Endothelial cell of coronary artery (primary cell): ENCODE measurements around the gene SDR39U1. TPM values are rescaled to one million over a fixed set of nuclear protein-coding genes. Genes with fewer than 3 reads are reported as not detected.

Experiments
- total RNA-seq: library from RNA; depleted of rRNA; stranded (reverse); fragments of >200 nt; gene quantifications from 2 replicates; pipeline ENCODE4 v1.2.3, GENCODE V29; 2014

Gene SDR39U1, protein sequence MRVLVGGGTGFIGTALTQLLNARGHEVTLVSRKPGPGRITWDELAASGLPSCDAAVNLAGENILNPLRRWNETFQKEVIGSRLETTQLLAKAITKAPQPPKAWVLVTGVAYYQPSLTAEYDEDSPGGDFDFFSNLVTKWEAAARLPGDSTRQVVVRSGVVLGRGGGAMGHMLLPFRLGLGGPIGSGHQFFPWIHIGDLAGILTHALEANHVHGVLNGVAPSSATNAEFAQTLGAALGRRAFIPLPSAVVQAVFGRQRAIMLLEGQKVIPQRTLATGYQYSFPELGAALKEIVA
- 7.9 and 9.3 TPM in 2 replicates for total RNA-seq

DNA sequence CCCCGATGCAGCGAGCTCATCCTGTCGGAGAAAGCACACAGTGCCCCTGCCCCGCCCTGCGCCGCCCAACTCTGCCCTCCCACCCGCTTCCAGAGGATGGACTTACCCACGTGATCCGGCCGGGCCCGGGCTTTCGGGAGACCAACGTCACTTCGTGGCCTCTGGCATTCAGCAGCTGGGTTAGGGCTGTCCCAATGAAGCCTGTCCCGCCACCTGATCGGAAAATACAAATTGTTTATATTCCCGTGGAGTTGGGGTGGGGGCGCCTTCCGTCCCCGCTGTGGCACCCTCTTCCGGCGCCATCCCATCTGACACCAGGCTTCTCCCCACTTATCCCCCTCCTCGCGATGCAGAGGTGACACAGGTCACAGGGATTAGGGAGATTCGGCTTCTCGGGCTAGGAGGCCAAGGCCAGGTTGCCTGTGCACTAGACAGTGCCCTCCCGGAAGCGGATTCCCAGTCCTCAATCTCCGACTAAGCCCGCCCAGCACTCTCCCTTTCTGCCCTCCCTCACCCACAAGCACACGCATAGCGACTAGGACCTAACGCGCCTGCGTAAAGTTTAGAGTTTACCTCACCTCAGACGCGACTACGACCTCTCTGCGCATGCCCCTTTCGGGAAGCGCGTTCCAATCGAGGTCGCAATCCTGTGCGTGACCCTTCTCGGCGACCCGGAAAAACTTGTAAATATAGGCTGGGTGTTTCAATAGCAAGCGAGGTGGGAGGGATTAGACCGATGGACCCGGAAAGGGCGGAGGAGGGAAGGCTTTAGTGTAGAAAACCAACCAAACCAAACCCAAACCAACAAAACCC lies at the start of gene SDR39U1:
SDR39U1 (minus strand) TSS at position 537 of the 813 bp plus-strand sequence; CDS start at position 530, 7 bp downstream.

DNA sequence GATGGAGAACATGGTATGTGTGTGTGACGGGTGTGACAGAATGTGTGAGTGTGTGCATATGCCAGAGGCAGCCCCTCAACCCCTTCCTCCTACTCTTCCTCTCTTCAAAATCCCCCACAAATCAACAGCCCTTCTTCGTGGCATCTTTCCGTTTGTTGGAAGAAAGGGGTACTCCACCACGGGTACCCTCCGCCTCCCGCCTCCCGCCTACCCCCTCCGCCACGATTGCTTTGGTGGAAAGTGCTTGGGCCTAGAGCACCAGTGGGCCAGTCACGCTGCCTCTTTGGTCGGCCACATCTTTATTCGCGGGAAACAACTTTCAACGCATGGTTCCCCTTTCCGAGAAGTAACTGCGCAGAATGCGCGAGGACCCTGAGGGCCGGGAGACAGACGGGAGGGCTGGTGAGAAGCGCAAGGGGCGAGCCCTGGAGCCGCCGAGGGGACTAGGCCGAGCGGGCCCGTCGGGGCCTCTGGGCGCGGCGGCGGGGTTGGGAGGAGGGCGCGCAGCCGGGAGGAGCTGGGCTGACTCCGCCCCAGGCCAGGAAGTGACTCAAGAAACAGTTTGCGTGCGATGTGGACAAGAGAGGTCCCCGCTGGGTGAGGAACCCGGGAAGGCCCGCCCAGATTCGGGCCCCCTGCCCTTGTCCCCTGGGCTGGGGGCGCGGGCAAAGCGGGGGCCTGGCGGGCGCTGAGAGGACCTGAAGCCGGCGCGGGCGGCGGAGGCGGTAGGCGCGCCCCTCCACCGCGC lies 13.0 kb downstream of the SDR39U1 start, which contains the start of the genes CBLN3 and KHNYN:
CBLN3 (minus strand) TSS at position 274 of the 748 bp plus-strand sequence. CDS start 614 bp downstream, outside the sequence.
KHNYN (plus strand) TSS at position 560 of the 748 bp plus-strand sequence. CDS start 777 bp downstream, outside the sequence.

DNA sequence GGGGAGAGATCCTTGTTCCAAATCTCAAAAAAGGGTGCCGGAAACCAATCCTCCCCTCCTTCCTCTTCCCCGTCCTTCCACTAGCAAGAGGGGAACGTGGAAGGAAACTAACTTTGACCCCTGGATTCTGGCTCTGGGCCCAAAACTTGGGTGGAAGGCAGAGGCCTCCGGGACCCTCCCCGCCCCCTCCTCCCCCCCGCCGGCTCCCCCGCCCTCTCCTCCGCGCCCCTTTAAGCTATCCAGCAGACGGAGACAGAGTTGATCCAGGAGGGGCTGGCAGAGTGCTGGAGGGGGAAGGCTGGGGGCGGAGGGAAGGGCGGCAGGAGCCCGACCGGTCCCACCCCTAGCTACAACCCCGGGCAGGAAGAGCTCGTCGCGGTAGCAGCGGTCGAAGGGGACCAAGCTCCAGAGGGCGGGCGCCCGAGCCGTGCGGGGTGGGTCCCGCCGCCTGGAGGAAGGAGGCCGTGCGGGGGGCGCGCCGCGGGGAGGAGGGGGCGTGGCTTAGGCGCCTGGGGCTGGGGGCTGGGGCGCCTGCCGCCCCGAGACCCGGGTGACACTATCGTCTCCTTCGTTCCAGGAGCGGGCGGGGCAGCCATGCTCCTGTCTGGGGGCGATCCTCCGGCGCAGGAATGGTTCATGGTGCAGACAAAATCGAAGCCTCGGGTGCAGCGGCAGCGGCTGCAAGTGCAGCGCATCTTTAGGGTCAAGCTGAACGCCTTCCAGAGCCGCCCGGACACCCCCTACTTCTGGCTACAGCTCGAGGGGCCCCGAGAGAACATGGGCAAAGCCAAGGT lies 43.7 kb downstream of the SDR39U1 start, which contains the start of gene NYNRIN:
NYNRIN (plus strand) TSS at position 351 of the 794 bp plus-strand sequence; CDS start at position 595, 244 bp downstream.

Other genes with a start within 250 kb of the SDR39U1 start
- gene TM9SF1, start 247.3 kb downstream of the SDR39U1 start, total RNA-seq, result 38.6 and 53.6 TPM in 2 replicates
- 0.09 TPM in 1 of 2 replicates, not detected in the other for gene TSSK4, start 237.1 kb downstream of the SDR39U1 start, total RNA-seq
- gene CHMP4A, start 229.3 kb downstream of the SDR39U1 start, total RNA-seq, result 16.7 and 27.9 TPM in 2 replicates
- gene MDP1, start 226.7 kb downstream of the SDR39U1 start, total RNA-seq, result 8.6 and 8.8 TPM in 2 replicates
- gene NEDD8, start 210.4 kb downstream of the SDR39U1 start, total RNA-seq, result 235 and 253 TPM in 2 replicates
- 76.5 and 85.2 TPM in 2 replicates for gene GMPR2, start 209.8 kb downstream of the SDR39U1 start, total RNA-seq
- gene TINF2, start 200.2 kb downstream of the SDR39U1 start, total RNA-seq, result 38.1 and 43.4 TPM in 2 replicates
- gene TGM1, start 179.6 kb downstream of the SDR39U1 start, total RNA-seq, result 0.36 and 0.75 TPM in 2 replicates
- 20.5 and 21.1 TPM in 2 replicates for gene RABGGTA, start 171.2 kb downstream of the SDR39U1 start, total RNA-seq
- gene DHRS1, start 143.0 kb downstream of the SDR39U1 start, total RNA-seq, result 6.6 and 7.3 TPM in 2 replicates
- 24.8 and 25.4 TPM in 2 replicates for gene NOP9, start 142.9 kb downstream of the SDR39U1 start, total RNA-seq
- gene CIDEB, start 134.8 kb downstream of the SDR39U1 start, total RNA-seq, result 1.4 and 2.8 TPM in 2 replicates
- 2.9 and 5.6 TPM in 2 replicates for gene LTB4R2, start 132.6 kb downstream of the SDR39U1 start, total RNA-seq
- 1.7 and 3.3 TPM in 2 replicates for gene LTB4R, start 131.3 kb downstream of the SDR39U1 start, total RNA-seq
- 37.2 and 43.1 TPM in 2 replicates for gene ADCY4, start 107.7 kb downstream of the SDR39U1 start, total RNA-seq
- gene RIPK3, start 102.8 kb downstream of the SDR39U1 start, total RNA-seq, result 2.9 and 3.5 TPM in 2 replicates
- gene NFATC4, start 74.6 kb downstream of the SDR39U1 start, total RNA-seq, result 14.8 and 25.8 TPM in 2 replicates
- gene NYNRIN, start 43.8 kb downstream of the SDR39U1 start, total RNA-seq, result 8.0 and 14.1 TPM in 2 replicates
- gene CBLN3, start 13.1 kb downstream of the SDR39U1 start, total RNA-seq, result 1.3 and 2.6 TPM in 2 replicates
- 46.2 and 73.3 TPM in 2 replicates for gene KHNYN, start 12.8 kb downstream of the SDR39U1 start, total RNA-seq
- not detected in 2 replicates for gene CMA1, start 65.5 kb upstream of the SDR39U1 start, total RNA-seq
- gene CTSG, start 133.5 kb upstream of the SDR39U1 start, total RNA-seq, result not detected in 2 replicates
- not detected in 2 replicates for gene GZMH, start 166.9 kb upstream of the SDR39U1 start, total RNA-seq
- not detected in 2 replicates for gene GZMB, start 191.4 kb upstream of the SDR39U1 start, total RNA-seq